Pancreas (tissue), 10 donors: ENCODE results near the gene MACROD2. TPM values are rescaled to one million over a fixed set of nuclear protein-coding genes. Genes with fewer than 3 reads are reported as not detected.

Experiments
- ATAC-seq, 4 donors: fragments of 200-7000 bp; cut with Tn5 transposase; one replicate each; pipeline versions ENCODE4 v1.8.0 to v1.9.1; 2020; ENCODE audit warnings: mild to moderate bottlenecking in 4 of 4, moderate library complexity in 4 of 4
- DNase-seq, 6 donors: peaks; one replicate each; pipeline ENCODE4 v3.0.0-alpha.2; 2020
- FAIRE-seq: peaks from 2 replicates; lab custom pipeline; 2012; peaks lifted over from hg19 to GRCh38; lab: Jason Lieb, UNC
- H3K27ac ChIP-seq, 4 donors: fragments of 200-600 bp; sonication (generic); 1 replicate in 3 of 4; 2 replicates in 1 of 4; pipeline versions ENCODE4 v1.5.0 to v1.8.0; 2020
- H3K27me3 ChIP-seq, 4 donors: fragments of 200-600 bp; one replicate each; pipeline ENCODE4 v1.8.0; 2021
- H3K36me3 ChIP-seq, 3 donors: fragments of 200-600 bp; sonication (generic) in 1 of 3; one replicate each; pipeline versions ENCODE4 v1.5.0 to v1.8.0; 2020 to 2021
- H3K4me1 ChIP-seq, 3 donors: fragments of 200-600 bp; one replicate each; pipeline ENCODE4 v1.8.0; 2021
- H3K4me3 ChIP-seq, 4 donors: fragments of 200-600 bp; sonication (generic) in 2 of 4; one replicate each; pipeline versions ENCODE4 v1.5.0 to v1.8.0; 2020 to 2021
- H3K9me3 ChIP-seq, 4 donors: fragments of 200-600 bp; one replicate each; pipeline ENCODE4 v1.8.0; 2021
- CTCF ChIP-seq, 4 donors: fragments of 200-600 bp; sonication (generic) in 3 of 4; IDR thresholded peaks; one replicate each; pipeline versions ENCODE4 v1.5.0 to v1.8.0; 2021; ENCODE audit warnings: antibody characterized with exemption in 4 of 4
- WGBS, 2 donors: extraction: QIAGEN DNeasy Blood & Tissue Kit; methylation state at CpG; one replicate each; pipeline ENCODE4 v1.1.7; 2013; 5-methylcytosine and 5-hydroxymethylcytosine counted together
- intact Hi-C, 3 donors: fragments of 100-400 bp; cut with DNase I; formaldehyde crosslinking; loops; one replicate each; pipeline versions ENCODE4 v1.11.1 to v1.14.2; 2022
- polyA plus RNA-seq, 2 donors: library from polyadenylated mRNA; stranded (reverse); fragments of 200-250 nt; gene quantifications; one replicate each; pipeline ENCODE4 v1.2.3, GENCODE V29; 2013
- total RNA-seq, 6 donors: library from RNA; stranded (reverse); fragmentation: NEBNext Ultra II Directional in 4 of 6; extraction: Animal tissue kit (Norgen Biotek cat#: 25700) in 4 of 6; gene quantifications; one replicate each; pipeline versions ENCODE4 v1.2.1 to v1.2.4, GENCODE V29; 2021 to 2023
- donor health status: healthy with polysubstance abuse.
- donor health status: DM: no; HTN: no; CAD: no; lungs with moderate emphysema.
- donor health status: DM: no; HTN: no; CAD: no.
- donor health status: control.
- donor health status: control.
- donor health status: Bipolar disorder and iron deficiency.
- donor health status: DM: yes; HTN: yes; CAD: no.
- donor health status: DM: no; HTN: no; CAD: no.
- donor health status: DM: no; HTN: no; CAD: no.
- donor health status: DM: yes; HTN: yes; CAD: no.

Gene MACROD2
- total and polyA plus RNA-seq, 8 donors, result 1.7 to 4.9 (median 2.7) TPM

GRCh38 chr20:14142171-14142570, 146.9 kb downstream of the MACROD2 start:
- H3K27ac ChIP-seq, result no peak overlapping the region
- H3K9me3 ChIP-seq, result no peaks in the 10 kb centered on the region
- FAIRE-seq (no peak), ATAC-seq (peak; percentile 83 to 98 (median 96)), DNase-seq (peak in 4 of 6 donors; percentile 26 to 56 (median 53))
- no peak overlapping the region for H3K4me3 ChIP-seq
- 14 to 19% methylated on average over 5 of the region's 5 CpGs for WGBS, 2 donors
- intact Hi-C loops, result no loop called here
- H3K27me3 ChIP-seq, result no peaks in the 10 kb centered on the region
- peaks cover 4 to 8% (median 7%) of the 10 kb centered on the region in 3 donors for H3K4me1 ChIP-seq
- peak in 3 of 4 donors; percentile 36 to 44 (median 37) for TF ChIP-seq CTCF (IDR thresholded peaks at IDR 0.05)
- no peaks in the 10 kb centered on the region for H3K36me3 ChIP-seq

DNA sequence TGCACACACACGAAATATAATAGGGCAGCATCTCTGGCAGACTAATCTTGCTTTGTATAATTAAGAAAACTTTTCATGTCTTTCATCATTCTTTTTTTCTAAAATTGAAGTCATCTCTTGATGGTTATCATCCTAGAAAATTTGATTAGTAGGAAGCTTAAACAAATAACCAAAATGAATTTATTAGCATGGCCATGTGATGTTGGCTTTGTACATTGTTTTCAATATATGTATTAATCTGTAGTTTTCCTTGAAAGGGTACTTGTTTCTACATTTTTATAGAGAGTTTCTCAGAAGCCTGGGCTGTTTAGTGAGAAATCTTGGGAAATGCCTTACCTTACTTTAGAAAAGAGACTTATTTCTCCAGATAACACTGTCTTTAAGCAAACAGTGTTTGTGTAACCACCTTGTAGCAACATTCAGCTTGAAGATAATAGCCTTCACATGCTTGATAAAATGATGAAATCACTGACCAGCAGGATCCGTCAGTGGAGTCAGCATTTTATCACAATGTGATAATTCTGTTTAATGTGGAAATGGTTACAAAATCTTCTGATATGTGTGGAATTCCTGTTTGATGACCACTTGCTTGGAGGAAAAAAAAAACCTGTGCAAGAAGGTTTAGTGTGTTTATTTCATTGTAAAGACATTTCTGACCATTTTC, 147.8 kb downstream of the MACROD2 start:
- DNase-seq, result no peak
- 25 to 29% methylated on average over 2 of the region's 2 CpGs for WGBS, 2 donors
- ATAC-seq, result peak in 3 of 4 donors; percentile 63 to 78 (median 69)
- H3K9me3 ChIP-seq, result no peaks in the 10 kb centered on the region
- no peaks in the 10 kb centered on the region for H3K36me3 ChIP-seq
- FAIRE-seq, result no peak
- no peak for TF ChIP-seq CTCF (IDR thresholded peaks at IDR 0.05)
- H3K4me1 ChIP-seq, result peaks cover 4 to 8% (median 7%) of the 10 kb centered on the region in 3 donors
- no peaks in the 10 kb centered on the region for H3K27me3 ChIP-seq
- H3K4me3 ChIP-seq, result no peak overlapping the region
- no peak overlapping the region for H3K27ac ChIP-seq
- intact Hi-C loops, result no loop called here

DNA sequence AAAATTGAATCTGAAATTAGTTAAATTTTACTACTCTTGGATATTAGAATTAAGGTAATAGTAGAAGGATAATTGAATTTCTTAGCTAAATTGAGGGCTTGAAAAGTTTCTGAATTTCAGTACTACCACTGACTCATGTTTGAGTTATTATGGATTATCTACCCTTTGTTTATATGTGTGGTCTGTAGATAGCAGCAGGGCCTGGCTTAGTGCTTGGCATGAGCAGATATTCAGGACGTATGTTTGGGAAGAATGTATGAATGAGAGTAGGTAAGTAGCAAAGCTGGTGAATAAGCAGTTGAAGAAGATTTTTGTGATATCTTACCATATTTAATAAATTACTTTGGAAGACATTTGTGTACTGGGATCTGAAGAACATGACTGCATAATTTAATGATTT, 152.7 kb downstream of the MACROD2 start:
- DNase-seq (no peak), FAIRE-seq (no peak), ATAC-seq (no peak)
- no peak for TF ChIP-seq CTCF (IDR thresholded peaks at IDR 0.05)
- intact Hi-C loops, result no loop called here
- H3K27ac ChIP-seq, result no peak overlapping the region
- 58 to 67% methylated on average over 1 of the region's 1 CpG for WGBS, 2 donors
- no peaks in the 10 kb centered on the region for H3K27me3 ChIP-seq
- no peaks in the 10 kb centered on the region for H3K36me3 ChIP-seq
- H3K4me1 ChIP-seq, result peaks cover 0 to 8% (median 4%) of the 10 kb centered on the region in 3 donors
- no peaks in the 10 kb centered on the region for H3K9me3 ChIP-seq
- no peak overlapping the region for H3K4me3 ChIP-seq

GRCh38 chr20:14155361-14155760, 160.0 kb downstream of the MACROD2 start:
- ATAC-seq, result no peak
- 45 to 50% methylated on average over 2 of the region's 2 CpGs for WGBS, 2 donors
- H3K4me3 ChIP-seq, result no peak overlapping the region
- FAIRE-seq, result no peak
- no peaks in the 10 kb centered on the region for H3K4me1 ChIP-seq
- no peak for TF ChIP-seq CTCF (IDR thresholded peaks at IDR 0.05)
- no peaks in the 10 kb centered on the region for H3K9me3 ChIP-seq
- no peak overlapping the region for H3K27ac ChIP-seq
- intact Hi-C loops, result no loop called here
- H3K27me3 ChIP-seq, result no peaks in the 10 kb centered on the region
- DNase-seq, result no peak
- H3K36me3 ChIP-seq, result no peaks in the 10 kb centered on the region

DNA sequence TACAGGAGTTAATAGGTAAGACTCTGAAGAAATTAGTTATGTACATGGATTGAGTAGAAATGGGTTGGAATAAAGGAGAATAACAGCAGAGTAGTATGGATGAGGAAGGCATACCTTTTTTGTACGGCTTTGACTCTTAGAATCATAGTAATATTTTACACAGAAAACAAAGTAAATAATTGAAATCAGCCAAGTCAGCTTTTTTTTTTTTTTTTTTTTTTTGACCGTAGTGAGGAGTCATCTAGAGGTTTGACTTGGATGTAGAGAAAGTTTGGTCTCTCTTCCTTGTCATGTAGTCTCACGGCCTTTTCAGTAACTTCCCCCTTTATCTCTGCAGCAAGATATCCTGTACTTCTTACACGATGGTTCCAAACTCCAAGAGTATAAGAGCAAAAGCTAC, 183.2 kb downstream of the MACROD2 start:
- Histone ChIP-seq H3K36me3 (no peaks in the 10 kb centered on the region), H3K4me1 (no peaks in the 10 kb centered on the region), H3K27me3 (no peaks in the 10 kb centered on the region), H3K9me3 (no peaks in the 10 kb centered on the region), H3K4me3 (no peak overlapping the region), H3K27ac (no peak overlapping the region)
- no peak for ATAC-seq
- TF ChIP-seq CTCF (IDR thresholded peaks at IDR 0.05), result no peak
- 79 to 90% methylated on average over 4 of the region's 4 CpGs for WGBS, 2 donors
- no peak for FAIRE-seq
- intact Hi-C loops, result no loop called here
- DNase-seq, result no peak
